ENCODE results near the gene SLIT3.
"Not testable (repeated sequence)": the region's sequence is repeated elsewhere in the genome, so short reads cannot be mapped to it uniquely, and the experiment has no call there.

The SLIT3 gene

DNA sequence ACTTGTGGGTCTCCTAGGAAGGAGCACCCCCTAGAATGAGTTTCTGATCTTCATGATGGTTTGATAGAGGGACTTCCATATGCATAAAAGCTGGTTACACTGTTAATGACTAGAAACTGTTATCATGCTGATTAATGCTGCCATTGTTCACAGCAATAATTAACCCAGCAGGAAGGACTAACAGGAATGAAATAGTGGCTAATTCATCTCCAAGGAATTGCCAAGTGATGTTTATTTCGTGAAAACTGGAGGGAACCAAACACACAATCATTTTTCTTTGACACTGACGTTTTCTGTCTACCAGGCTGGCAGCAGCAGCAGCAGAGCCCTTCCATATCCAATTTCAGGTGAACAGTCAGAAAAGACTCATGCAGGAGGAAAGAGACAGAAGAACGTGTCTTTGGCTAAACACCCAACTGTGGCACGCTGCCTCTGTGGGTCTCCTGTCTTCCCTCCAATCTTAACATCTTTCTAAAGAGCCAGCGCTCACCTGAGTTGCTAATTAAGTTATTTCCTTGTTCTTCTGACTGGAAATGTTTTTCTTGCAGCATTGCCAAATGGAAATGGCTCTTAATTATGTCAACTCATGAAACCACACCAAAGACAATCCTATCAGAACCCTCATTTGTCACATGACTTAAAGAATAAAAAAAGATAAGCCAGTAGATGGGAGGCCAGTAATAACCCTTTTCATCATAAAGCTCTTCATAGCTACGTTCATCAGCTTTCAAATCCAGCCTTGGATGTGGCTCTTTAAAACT, 181.5 kb downstream of the SLIT3 start:
- DNase-seq (ENCODE audit: insufficient read length, low spot score) (no peak), FAIRE-seq (no peak)
- TF ChIP-seq PAX5 (IDR thresholded peaks at IDR 0.05; ENCODE audit: insufficient read depth, low read length, severe bottlenecking) (no peak), POLR2AphosphoS5 (IDR thresholded peaks at IDR 0.05; ENCODE audit: low read depth, low read length) (no peak), TAF1 (IDR thresholded peaks at IDR 0.05; ENCODE audit: low read depth, low read length) (no peak), SPI1 (IDR thresholded peaks at IDR 0.05; ENCODE audit: low read depth, low read length) (no peak), POU2F2 (IDR thresholded peaks at IDR 0.05; ENCODE audit: low read depth, low read length) (no peak), POLR2A (IDR thresholded peaks at IDR 0.05; ENCODE audit: low read depth, low read length) (no peak)

DNA sequence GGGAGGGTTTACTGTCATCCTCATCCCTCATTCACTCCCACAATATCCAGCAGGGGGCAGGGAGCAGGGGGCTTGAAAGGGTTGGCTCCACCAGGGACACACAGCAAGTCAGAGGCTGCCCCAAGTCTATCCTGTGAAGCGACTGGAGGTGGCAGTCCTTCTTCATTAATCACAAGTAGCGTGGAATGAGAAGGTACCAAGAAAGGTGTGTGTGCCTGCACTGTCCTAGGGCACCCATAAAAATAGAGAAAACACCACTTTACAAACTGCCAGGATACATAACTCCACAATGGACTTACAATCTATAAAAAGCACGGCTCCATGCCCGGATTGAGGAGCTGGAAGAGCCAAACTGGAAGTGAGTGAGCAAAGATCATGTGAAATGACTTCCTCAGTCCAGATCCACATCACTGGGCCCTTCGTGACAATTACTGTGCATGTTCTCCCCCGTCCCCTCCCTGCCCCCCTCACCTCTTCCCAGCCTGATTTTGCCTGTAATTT, 183.9 kb downstream of the SLIT3 start:
- DNase-seq (ENCODE audit: insufficient read length, low spot score) (no peak), FAIRE-seq (no peak)
- TF ChIP-seq POLR2A (IDR thresholded peaks at IDR 0.05; ENCODE audit: low read depth, low read length) (no peak), POLR2AphosphoS5 (IDR thresholded peaks at IDR 0.05; ENCODE audit: low read depth, low read length) (no peak), PAX5 (IDR thresholded peaks at IDR 0.05; ENCODE audit: insufficient read depth, low read length, severe bottlenecking) (no peak), TAF1 (IDR thresholded peaks at IDR 0.05; ENCODE audit: low read depth, low read length) (no peak), SPI1 (IDR thresholded peaks at IDR 0.05; ENCODE audit: low read depth, low read length) (no peak), POU2F2 (IDR thresholded peaks at IDR 0.05; ENCODE audit: low read depth, low read length) (no peak)

DNA sequence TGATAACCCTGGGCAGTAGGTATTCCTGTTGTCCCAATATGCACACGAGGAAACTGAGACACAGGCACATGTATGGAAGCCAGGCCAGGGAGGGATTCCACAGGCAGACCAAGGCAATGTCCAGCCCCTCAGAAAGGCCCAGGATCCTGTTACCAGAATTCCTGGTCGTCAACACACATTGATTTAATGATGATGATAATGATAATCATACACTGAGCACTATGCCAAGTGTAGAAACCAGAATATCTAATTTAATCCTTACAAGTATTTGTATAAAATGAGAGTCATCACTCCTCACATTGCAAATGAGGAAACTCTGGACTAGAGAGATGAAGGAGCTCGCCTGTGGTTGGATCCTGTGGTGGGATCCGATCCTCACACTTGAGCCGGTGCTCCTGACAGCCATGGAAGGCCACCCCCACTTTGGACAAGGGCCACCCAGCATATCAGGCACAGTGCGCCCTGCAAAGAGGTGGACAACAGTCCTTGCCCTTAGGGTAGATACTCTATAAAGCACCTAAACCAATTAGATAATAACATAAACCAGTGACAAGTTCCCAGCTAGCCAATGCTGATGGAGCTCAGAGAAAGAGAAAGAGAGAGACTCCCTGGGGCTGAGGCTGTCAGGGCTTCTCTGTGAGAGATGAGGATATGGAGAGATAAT, 185.3 kb downstream of the SLIT3 start:
- DNase-seq (ENCODE audit: insufficient read length, low spot score), result no peak
- FAIRE-seq, result no peak
- no peak for TF ChIP-seq TAF1 (IDR thresholded peaks at IDR 0.05; ENCODE audit: low read depth, low read length)
- TF ChIP-seq POU2F2 (IDR thresholded peaks at IDR 0.05; ENCODE audit: low read depth, low read length), result no peak
- no peak for TF ChIP-seq POLR2A (IDR thresholded peaks at IDR 0.05; ENCODE audit: low read depth, low read length)
- no peak for TF ChIP-seq POLR2AphosphoS5 (IDR thresholded peaks at IDR 0.05; ENCODE audit: low read depth, low read length)
- no peak for TF ChIP-seq SPI1 (IDR thresholded peaks at IDR 0.05; ENCODE audit: low read depth, low read length)
- TF ChIP-seq PAX5 (IDR thresholded peaks at IDR 0.05; ENCODE audit: insufficient read depth, low read length, severe bottlenecking), result no peak

DNA sequence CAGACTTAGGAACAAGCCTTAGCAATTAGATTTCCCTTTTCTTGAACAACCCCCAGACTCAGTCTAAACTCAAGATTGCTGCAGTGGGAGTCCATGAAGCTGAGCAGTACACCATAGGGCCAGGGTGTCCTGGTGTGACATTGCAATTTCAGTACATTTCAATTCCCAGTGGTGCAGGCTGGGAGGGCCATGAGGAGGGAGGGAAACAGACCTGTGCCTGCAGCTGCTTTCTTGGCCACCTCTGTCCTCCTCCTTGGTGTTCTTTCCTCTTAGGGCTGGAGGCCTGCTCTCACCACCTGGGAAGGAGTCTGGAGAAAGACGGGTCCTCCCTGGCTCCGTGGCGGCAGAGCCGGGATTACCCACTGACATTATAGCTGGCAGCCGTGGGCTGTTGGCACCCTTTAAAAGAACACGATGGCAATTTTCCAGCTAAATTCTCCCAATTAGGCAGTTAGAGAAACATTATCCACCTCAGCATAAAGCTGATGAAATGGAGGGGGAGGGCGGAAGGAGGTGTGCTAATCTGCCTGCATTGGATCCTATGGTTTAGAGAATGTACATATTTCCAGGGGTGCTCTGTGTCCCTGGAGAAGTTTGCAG, 186.4 kb downstream of the SLIT3 start:
- DNase-seq (ENCODE audit: insufficient read length, low spot score) (no peak), FAIRE-seq (no peak)
- TF ChIP-seq SPI1 (IDR thresholded peaks at IDR 0.05; ENCODE audit: low read depth, low read length), result no peak
- TF ChIP-seq POU2F2 (IDR thresholded peaks at IDR 0.05; ENCODE audit: low read depth, low read length), result no peak
- no peak for TF ChIP-seq TAF1 (IDR thresholded peaks at IDR 0.05; ENCODE audit: low read depth, low read length)
- no peak for TF ChIP-seq POLR2A (IDR thresholded peaks at IDR 0.05; ENCODE audit: low read depth, low read length)

DNA sequence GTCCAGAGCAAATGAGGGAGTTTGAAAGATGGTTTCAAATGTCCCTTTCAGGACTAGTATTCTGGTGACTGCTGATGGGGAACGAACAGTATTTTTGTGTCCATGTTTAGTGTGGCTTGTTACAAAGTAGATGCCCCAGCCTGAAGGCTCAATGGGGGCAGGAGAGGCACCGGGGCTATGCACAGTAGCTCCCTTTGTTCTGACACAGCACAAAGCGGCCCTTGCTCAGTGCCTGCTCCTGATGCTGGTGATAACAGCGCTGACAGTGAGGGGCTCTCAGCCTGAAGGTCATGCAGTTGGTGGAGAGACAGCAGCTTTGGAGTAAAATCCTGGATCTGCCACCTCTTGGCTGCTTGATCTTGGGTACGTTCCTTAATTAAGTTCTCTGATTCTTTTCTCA, 188.9 kb downstream of the SLIT3 start:
- FAIRE-seq, result no peak
- DNase-seq (ENCODE audit: insufficient read length, low spot score), result no peak
- TF ChIP-seq TAF1 (IDR thresholded peaks at IDR 0.05; ENCODE audit: low read depth, low read length), result no peak
- TF ChIP-seq SPI1 (IDR thresholded peaks at IDR 0.05; ENCODE audit: low read depth, low read length), result no peak
- TF ChIP-seq POU2F2 (IDR thresholded peaks at IDR 0.05; ENCODE audit: low read depth, low read length), result no peak
- no peak for TF ChIP-seq PAX5 (IDR thresholded peaks at IDR 0.05; ENCODE audit: insufficient read depth, low read length, severe bottlenecking)
- TF ChIP-seq POLR2A (IDR thresholded peaks at IDR 0.05; ENCODE audit: low read depth, low read length), result no peak
- no peak for TF ChIP-seq POLR2AphosphoS5 (IDR thresholded peaks at IDR 0.05; ENCODE audit: low read depth, low read length)

DNA sequence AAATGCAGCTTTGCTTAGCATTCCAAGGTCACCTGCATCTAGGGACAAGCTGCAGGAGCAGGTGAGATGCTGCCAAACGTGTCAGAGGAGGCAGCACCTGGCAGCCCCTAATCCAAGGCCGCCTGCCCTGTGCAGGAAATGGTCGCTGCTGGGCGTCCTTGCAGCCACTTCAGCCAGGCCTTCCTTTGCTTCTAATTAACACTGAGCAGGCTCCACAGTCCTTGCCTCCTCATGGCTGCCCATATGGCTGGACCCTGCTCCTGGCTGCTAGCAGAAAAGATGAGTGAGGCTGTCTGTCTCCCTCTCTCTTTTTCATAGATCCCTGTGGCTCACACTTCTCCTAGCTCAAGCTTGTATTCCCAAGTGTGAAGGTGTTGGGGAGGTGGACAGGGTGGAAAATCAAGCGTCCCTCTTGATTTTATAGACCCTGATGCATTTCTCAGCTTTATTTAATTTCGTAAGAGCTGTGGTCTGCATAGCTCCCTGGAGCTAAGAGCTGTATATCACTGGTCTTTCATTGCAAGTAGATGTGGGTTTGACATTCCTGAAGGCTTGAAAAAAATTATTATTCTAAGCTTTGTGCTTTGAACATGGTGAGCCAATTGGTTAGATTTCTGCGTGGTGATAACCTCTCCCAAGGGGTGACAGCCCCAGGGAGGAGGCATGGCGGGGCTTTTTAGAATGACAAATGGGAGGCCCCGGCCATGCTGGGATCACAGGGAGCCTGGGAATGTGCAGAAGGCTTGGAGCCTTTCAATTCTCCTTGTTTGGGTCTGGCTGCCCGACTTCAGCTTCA, 193.8 kb downstream of the SLIT3 start:
- FAIRE-seq (no peak), DNase-seq (ENCODE audit: insufficient read length, low spot score) (no peak)
- TF ChIP-seq TAF1 (IDR thresholded peaks at IDR 0.05; ENCODE audit: low read depth, low read length) (no peak), POLR2AphosphoS5 (IDR thresholded peaks at IDR 0.05; ENCODE audit: low read depth, low read length) (no peak), POLR2A (IDR thresholded peaks at IDR 0.05; ENCODE audit: low read depth, low read length) (no peak), POU2F2 (IDR thresholded peaks at IDR 0.05; ENCODE audit: low read depth, low read length) (no peak), SPI1 (IDR thresholded peaks at IDR 0.05; ENCODE audit: low read depth, low read length) (no peak), PAX5 (IDR thresholded peaks at IDR 0.05; ENCODE audit: insufficient read depth, low read length, severe bottlenecking) (no peak)

DNA sequence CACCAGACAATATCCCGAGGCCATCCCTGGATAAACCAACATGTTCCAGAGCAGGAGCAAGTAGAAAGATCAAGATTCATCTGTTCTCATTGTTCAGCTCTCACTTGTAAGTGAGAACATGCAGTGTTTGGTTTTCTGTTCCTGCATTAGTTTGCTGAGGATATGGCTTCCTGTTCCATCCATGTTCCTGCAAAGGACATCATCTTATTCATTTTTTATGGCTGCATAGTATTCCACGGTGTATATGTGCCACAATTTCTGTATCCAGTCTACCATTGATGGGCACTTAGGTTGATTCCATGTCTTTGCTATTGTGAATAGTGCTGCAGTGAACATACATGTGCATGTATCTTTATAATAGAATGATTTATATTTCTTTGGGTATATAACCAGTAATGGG, 195.4 kb downstream of the SLIT3 start:
- not testable (repeated sequence) for DNase-seq (ENCODE audit: insufficient read length, low spot score); FAIRE-seq

DNA sequence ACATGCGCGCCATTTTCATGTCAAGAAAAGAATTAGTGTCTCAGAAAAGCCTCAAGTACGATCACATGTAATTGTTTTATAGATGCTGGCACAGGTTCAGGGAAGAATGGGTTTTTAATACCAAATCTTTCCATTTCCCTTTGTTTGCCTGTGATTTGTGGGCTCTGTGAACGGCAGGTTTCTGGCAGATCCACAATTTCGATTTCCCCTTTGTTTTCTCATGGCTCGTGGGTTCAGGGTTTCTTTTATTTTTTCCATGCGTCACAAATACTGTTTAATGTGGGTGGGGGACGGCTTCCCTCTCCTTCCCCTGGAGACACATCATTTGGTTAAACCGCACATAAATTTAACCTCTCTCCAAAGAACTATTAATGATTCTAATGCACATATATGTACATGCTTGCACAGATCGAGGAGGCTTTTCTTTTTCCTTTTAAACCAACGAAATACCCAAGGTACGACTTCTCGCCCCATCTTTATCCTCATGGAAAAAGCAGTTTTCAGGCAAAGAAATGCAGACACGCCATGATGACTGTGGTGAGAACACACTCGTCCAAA, 195.9 kb downstream of the SLIT3 start:
- TF ChIP-seq SPI1 (IDR thresholded peaks at IDR 0.05; ENCODE audit: low read depth, low read length) (no peak), POU2F2 (IDR thresholded peaks at IDR 0.05; ENCODE audit: low read depth, low read length) (no peak), POLR2A (IDR thresholded peaks at IDR 0.05; ENCODE audit: low read depth, low read length) (no peak), TAF1 (IDR thresholded peaks at IDR 0.05; ENCODE audit: low read depth, low read length) (no peak)
- no peak for DNase-seq (ENCODE audit: insufficient read length, low spot score)
- FAIRE-seq, result no peak

DNA sequence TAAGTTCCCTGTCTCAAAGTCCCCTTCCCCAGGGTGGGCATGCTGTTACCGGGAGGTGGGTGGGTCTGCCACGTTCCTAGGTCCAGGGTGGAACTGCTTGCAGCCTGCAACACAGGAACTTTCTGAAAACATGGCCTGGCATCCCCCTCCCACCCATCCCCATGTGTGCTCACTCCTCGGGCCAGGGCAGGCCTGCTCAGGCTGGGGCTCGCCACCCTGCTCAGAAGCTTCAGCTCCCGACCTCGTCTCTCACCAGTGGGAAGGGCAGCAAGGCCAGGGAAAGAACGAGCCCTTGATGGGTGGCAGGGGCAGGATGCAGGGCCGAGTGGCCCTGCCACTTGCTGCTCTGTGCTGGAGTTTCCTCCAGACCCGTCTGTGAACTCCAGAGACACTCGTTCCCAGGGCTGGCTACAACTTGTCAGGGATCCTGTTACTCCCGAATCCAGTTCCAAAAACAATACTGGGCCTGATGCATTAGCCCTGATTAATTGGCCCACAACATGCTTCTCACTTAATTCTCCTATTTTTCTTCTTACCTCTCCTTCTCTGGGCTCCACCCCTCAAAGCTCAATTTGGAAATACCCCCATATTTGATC, 197.3 kb downstream of the SLIT3 start:
- DNase-seq (ENCODE audit: insufficient read length, low spot score) (no peak), FAIRE-seq (no peak)
- TF ChIP-seq SPI1 (IDR thresholded peaks at IDR 0.05; ENCODE audit: low read depth, low read length), result no peak
- TF ChIP-seq TAF1 (IDR thresholded peaks at IDR 0.05; ENCODE audit: low read depth, low read length), result no peak
- TF ChIP-seq POLR2A (IDR thresholded peaks at IDR 0.05; ENCODE audit: low read depth, low read length), result no peak
- TF ChIP-seq POLR2AphosphoS5 (IDR thresholded peaks at IDR 0.05; ENCODE audit: low read depth, low read length), result no peak
- TF ChIP-seq POU2F2 (IDR thresholded peaks at IDR 0.05; ENCODE audit: low read depth, low read length), result no peak
- TF ChIP-seq PAX5 (IDR thresholded peaks at IDR 0.05; ENCODE audit: insufficient read depth, low read length, severe bottlenecking), result no peak

All from GM12891 (cell line).